ENCODE data around the gene SPATA46. TPM values are rescaled to one million over a fixed set of nuclear protein-coding genes. Genes with fewer than 3 reads are reported as not detected.
"Not testable (repeated sequence)": the region's sequence is repeated elsewhere in the genome, so short reads cannot be mapped to it uniquely, and the experiment has no call there.

The SPATA46 gene
- total RNA-seq, 2 experiments from 2014 or later, result not detected

GRCh38 chr1:162365284-162366020 is 11.2 kb downstream of the SPATA46 start:
- Mint-ChIP-seq H3K27ac (no peak overlapping the region), H3K4me1 (no peaks in the 10 kb centered on the region), H3K36me3 (no peaks in the 10 kb centered on the region), H3K27me3 (peaks cover 8% of the 10 kb centered on the region), H3K9me3 (no peaks in the 10 kb centered on the region), H3K4me3 (no peak overlapping the region)
- DNase-seq (no peak), ATAC-seq (ENCODE audit: low read depth) (no peak)
- POLR2A ChIA-PET, result no interaction called here

- H3K4me1 Mint-ChIP-seq, result no peaks in the 10 kb centered on the region
- peaks cover 8% of the 10 kb centered on the region for H3K27me3 Mint-ChIP-seq
- H3K4me3 Mint-ChIP-seq, result no peak overlapping the region
- no peaks in the 10 kb centered on the region for H3K9me3 Mint-ChIP-seq
- no peak for DNase-seq
- H3K27ac Mint-ChIP-seq, result no peak overlapping the region
- H3K36me3 Mint-ChIP-seq, result no peaks in the 10 kb centered on the region
- POLR2A ChIA-PET, result no interaction called here
- no peak for ATAC-seq (ENCODE audit: low read depth)
These were observed 12.2 kb downstream of the SPATA46 start for GRCh38 chr1:162364498-162364897.

- Mint-ChIP-seq H3K9me3 (no peaks in the 10 kb centered on the region), H3K27ac (no peak overlapping the region), H3K36me3 (no peaks in the 10 kb centered on the region), H3K4me1 (no peaks in the 10 kb centered on the region), H3K4me3 (no peak overlapping the region), H3K27me3 (peaks cover 8% of the 10 kb centered on the region)
- ATAC-seq (ENCODE audit: low read depth) (no peak), DNase-seq (no peak)
- POLR2A ChIA-PET, result no interaction called here
These were observed 12.8 kb downstream of the SPATA46 start for GRCh38 chr1:162363823-162364222.

GRCh38 chr1:162361349-162361748 is 15.3 kb downstream of the SPATA46 start:
- POLR2A ChIA-PET, result no interaction called here
- no peak overlapping the region for H3K4me3 Mint-ChIP-seq
- H3K27ac Mint-ChIP-seq, result no peak overlapping the region
- DNase-seq, result no peak
- H3K9me3 Mint-ChIP-seq, result no peaks in the 10 kb centered on the region
- peaks cover 8% of the 10 kb centered on the region for H3K27me3 Mint-ChIP-seq
- no peak for ATAC-seq (ENCODE audit: low read depth)
- H3K4me1 Mint-ChIP-seq, result no peaks in the 10 kb centered on the region
- H3K36me3 Mint-ChIP-seq, result no peaks in the 10 kb centered on the region

- ATAC-seq (ENCODE audit: low read depth) (no peak), DNase-seq (no peak)
- Mint-ChIP-seq H3K27ac (no peak overlapping the region), H3K4me1 (no peaks in the 10 kb centered on the region), H3K9me3 (no peaks in the 10 kb centered on the region), H3K27me3 (peaks cover 8% of the 10 kb centered on the region), H3K36me3 (no peaks in the 10 kb centered on the region), H3K4me3 (no peak overlapping the region)
- POLR2A ChIA-PET, result no interaction called here
These were observed 15.8 kb downstream of the SPATA46 start for GRCh38 chr1:162360874-162361260.

GRCh38 chr1:162360237-162360873 is 16.3 kb downstream of the SPATA46 start:
- Mint-ChIP-seq H3K27ac (no peak overlapping the region), H3K9me3 (no peaks in the 10 kb centered on the region), H3K4me1 (no peaks in the 10 kb centered on the region), H3K4me3 (no peak overlapping the region), H3K36me3 (no peaks in the 10 kb centered on the region), H3K27me3 (peaks cover 8% of the 10 kb centered on the region)
- POLR2A ChIA-PET, result no interaction called here
- ATAC-seq (ENCODE audit: low read depth), result no peak
- DNase-seq, result no peak

- ATAC-seq (ENCODE audit: low read depth) (no peak), DNase-seq (no peak)
- Mint-ChIP-seq H3K9me3 (no peaks in the 10 kb centered on the region), H3K4me3 (no peak overlapping the region), H3K4me1 (no peaks in the 10 kb centered on the region), H3K36me3 (no peaks in the 10 kb centered on the region), H3K27ac (no peak overlapping the region), H3K27me3 (peaks cover 8% of the 10 kb centered on the region)
- POLR2A ChIA-PET, result no interaction called here
These were observed 17.0 kb downstream of the SPATA46 start for GRCh38 chr1:162359523-162360236.

GRCh38 chr1:162358928-162359327 is 17.7 kb downstream of the SPATA46 start:
- Mint-ChIP-seq H3K27me3 (peaks cover 8% of the 10 kb centered on the region), H3K4me1 (no peaks in the 10 kb centered on the region), H3K27ac (no peak overlapping the region), H3K36me3 (no peaks in the 10 kb centered on the region), H3K9me3 (no peaks in the 10 kb centered on the region), H3K4me3 (no peak overlapping the region)
- DNase-seq (no peak), ATAC-seq (ENCODE audit: low read depth) (no peak)
- POLR2A ChIA-PET, result no interaction called here

GRCh38 chr1:162357681-162358266 is 18.9 kb downstream of the SPATA46 start:
- H3K27me3 Mint-ChIP-seq, result peaks cover 5% of the 10 kb centered on the region
- no peak for DNase-seq
- H3K9me3 Mint-ChIP-seq, result no peaks in the 10 kb centered on the region
- H3K27ac Mint-ChIP-seq, result no peak overlapping the region
- POLR2A ChIA-PET, result no interaction called here
- H3K36me3 Mint-ChIP-seq, result no peaks in the 10 kb centered on the region
- H3K4me3 Mint-ChIP-seq, result no peak overlapping the region
- H3K4me1 Mint-ChIP-seq, result no peaks in the 10 kb centered on the region
- no peak for ATAC-seq (ENCODE audit: low read depth)

GRCh38 chr1:162353702-162354101 is 23.0 kb downstream of the SPATA46 start:
- POLR2A ChIA-PET, result no interaction called here
- no peaks in the 10 kb centered on the region for H3K27me3 Mint-ChIP-seq
- no peak overlapping the region for H3K4me3 Mint-ChIP-seq

GRCh38 chr1:162353078-162353477 is 23.6 kb downstream of the SPATA46 start:
- no peaks in the 10 kb centered on the region for H3K36me3 Mint-ChIP-seq
- no peak for ATAC-seq (ENCODE audit: low read depth)
- H3K4me1 Mint-ChIP-seq, result no peaks in the 10 kb centered on the region
- H3K27ac Mint-ChIP-seq, result no peak overlapping the region
- H3K27me3 Mint-ChIP-seq, result no peaks in the 10 kb centered on the region
- no peak for DNase-seq
- H3K4me3 Mint-ChIP-seq, result no peak overlapping the region
- POLR2A ChIA-PET, result no interaction called here
- H3K9me3 Mint-ChIP-seq, result no peaks in the 10 kb centered on the region

More at GRCh38 chr1:162353702-162354101, 23.0 kb downstream of the SPATA46 start:
- ATAC-seq (ENCODE audit: low read depth) (no peak), DNase-seq (no peak)
- Mint-ChIP-seq H3K4me1 (no peaks in the 10 kb centered on the region), H3K9me3 (no peaks in the 10 kb centered on the region), H3K27ac (no peak overlapping the region), H3K36me3 (no peaks in the 10 kb centered on the region)

GRCh38 chr1:162351874-162352273 is 24.8 kb downstream of the SPATA46 start:
- POLR2A ChIA-PET; H3K9me3 Mint-ChIP-seq; DNase-seq; H3K27ac Mint-ChIP-seq; H3K4me3 Mint-ChIP-seq; H3K27me3 Mint-ChIP-seq; H3K36me3 Mint-ChIP-seq; ATAC-seq (ENCODE audit: low read depth); H3K4me1 Mint-ChIP-seq: not testable (repeated sequence)

- POLR2A ChIA-PET, result no interaction called here
- no peaks in the 10 kb centered on the region for H3K27me3 Mint-ChIP-seq
- no peak overlapping the region for H3K27ac Mint-ChIP-seq
- no peak overlapping the region for H3K4me3 Mint-ChIP-seq
- ATAC-seq (ENCODE audit: low read depth) (no peak), DNase-seq (no peak)
- H3K9me3 Mint-ChIP-seq, result no peaks in the 10 kb centered on the region
- H3K4me1 Mint-ChIP-seq, result no peaks in the 10 kb centered on the region
- H3K36me3 Mint-ChIP-seq, result no peaks in the 10 kb centered on the region
These were observed 25.3 kb downstream of the SPATA46 start for GRCh38 chr1:162351246-162351842.

Data from activated naive CD8-positive, alpha-beta T cell treated with anti-CD3 and anti-CD28 coated beads, Interleukin-2, amount 10 ng/mL, durations not matched to agents 7 days and 5 days (primary cell).